ENCODE results near the gene PLXNB3.
A peak's percentile ranks its signal among the peaks of the same experiment; 100 is the strongest.

Gene PLXNB3

DNA sequence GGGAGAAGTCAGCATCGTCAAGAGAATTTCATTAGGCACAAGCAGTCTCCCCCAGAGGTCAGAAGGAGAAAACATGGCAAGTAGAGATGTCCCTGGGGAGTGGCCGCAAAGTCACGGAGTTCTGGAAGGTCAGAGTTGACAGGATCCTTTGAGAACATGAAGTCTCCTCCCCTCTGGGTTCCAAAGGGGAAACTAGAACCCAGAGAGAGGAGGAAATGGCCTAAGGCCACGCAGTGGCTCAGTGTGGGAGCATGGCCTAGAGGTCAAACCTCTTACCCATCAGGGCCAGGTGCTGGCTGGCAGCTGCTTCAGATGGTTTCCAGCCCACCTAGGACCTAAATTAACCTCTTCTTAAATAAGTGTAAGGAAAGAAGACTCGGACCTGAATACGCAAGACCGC is 29.2 kb downstream of the PLXNB3 start:
- DNase-seq (ENCODE audit: low read depth), result no peak

DNA sequence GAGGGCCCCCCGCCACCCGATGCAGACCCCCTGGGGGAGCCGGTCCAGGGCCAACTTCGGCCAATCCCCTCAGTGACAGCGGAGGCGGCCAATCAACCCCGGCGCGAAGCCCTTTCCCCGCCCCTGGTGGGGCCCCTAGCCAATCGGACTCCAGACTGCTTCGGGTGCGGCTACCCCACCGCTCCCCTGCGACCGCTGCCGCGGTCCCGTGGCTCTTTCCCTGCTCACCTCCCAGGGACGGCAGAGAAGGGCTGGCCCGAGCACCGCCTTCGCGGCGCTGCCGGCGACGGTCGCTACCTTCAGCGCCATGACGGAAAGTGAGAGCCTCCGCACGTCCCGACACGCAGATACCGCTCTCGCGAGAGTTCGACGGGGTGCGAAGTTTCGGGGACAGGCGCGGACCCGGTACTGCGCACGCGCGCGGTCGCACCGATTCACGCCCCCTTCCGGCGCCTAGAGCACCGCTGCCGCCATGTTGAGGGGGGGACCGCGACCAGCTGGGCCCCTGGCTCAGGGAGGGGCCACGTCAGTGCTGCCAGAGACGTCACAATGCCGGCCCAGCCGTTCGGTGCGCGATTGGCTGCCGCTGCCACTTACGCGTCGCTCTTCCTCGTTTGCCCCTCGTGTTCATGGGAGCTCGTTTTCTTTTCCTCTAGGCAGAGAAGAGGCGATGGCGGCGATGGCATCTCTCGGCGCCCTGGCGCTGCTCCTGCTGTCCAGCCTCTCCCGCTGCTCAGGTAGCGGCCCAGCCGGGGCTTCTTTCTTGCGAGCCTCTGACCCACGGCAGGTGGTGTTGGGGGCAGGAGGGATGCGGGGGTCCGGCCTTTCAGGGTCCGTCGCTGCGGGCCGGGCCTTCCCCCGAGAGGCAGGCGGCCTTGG is 30.2 kb downstream of the PLXNB3 start, which contains the start of the genes IDH3G and SSR4:
Gene IDH3G (minus strand): TSS at position 358 of the 879 bp plus-strand sequence. CDS start 49 bp downstream, at position 309.
Gene SSR4 (plus strand): TSS at position 651 of the 879 bp plus-strand sequence. CDS start 20 bp downstream, at position 671.
- peak; percentile 90 for DNase-seq (ENCODE audit: low read depth)

DNA sequence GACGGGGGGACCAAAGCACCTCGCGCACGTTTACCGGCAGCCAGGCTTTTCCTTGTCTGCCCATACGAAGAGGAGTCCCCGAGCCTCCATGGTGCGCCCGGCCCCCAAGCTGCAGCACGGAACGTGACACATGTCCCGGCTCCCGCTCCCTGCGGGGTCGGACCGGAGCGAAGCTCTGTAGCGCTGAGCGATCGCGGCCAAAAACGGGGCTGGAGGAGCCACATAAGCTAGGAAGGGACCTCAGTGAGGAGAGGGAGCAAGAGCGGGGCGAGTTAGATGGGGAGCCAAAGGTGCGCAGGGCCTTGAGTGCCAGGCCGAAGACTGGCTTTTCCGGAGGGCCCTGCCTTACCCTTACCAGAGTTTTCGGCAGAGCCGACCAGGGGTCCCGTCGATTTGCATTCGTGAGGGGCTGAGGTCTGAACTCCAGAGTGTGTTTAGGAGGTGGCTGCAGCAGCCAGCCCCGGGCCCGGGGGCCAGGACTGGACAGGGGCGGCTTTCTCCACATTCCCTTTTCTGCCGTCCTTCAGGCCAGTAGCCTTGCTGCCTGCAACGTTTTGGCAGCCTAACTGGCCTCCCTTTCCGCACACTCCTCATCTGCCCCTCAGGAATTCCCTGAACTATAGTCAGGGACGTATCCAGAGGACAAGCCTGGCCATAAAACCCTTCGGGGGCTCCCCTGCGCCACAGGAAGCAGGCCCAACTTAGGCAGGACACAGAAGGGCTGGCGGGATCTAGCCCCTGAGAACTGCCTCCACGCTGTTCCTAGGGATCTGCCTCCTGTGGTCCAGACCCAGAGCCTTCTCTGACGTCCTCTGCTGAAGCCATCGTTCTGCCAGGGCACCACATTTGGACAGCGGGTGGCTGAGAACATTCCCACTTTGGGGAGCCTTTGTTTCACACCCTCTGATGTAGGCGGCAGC is 31.1 kb downstream of the PLXNB3 start:
- no peak for DNase-seq (ENCODE audit: low read depth)

DNA sequence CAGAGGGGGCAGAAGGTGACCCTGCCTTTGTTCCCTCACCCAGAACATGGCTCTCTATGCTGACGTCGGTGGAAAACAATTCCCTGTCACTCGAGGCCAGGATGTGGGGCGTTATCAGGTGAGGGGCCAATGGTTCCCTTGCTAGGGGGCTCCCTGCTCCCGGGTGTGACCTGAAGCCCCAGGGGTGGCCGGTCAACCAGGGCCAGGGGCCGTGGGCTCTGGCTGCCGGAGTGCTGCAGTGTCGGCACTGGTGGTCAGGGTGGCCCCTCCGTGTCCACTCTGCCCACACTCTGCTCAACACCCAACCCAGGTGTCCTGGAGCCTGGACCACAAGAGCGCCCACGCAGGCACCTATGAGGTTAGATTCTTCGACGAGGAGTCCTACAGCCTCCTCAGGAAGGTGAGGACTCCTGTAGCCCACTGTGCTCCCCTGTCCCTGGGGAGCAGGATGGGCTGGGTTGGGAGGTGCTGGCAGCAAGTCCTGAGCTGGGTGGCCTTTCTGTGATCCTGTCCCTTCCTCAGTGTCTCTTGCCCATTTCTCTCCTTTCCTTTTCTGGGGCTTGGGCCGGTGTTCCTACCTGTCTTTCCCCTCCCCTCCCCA is 33.5 kb downstream of the PLXNB3 start:
- no peak for DNase-seq (ENCODE audit: low read depth)

DNA sequence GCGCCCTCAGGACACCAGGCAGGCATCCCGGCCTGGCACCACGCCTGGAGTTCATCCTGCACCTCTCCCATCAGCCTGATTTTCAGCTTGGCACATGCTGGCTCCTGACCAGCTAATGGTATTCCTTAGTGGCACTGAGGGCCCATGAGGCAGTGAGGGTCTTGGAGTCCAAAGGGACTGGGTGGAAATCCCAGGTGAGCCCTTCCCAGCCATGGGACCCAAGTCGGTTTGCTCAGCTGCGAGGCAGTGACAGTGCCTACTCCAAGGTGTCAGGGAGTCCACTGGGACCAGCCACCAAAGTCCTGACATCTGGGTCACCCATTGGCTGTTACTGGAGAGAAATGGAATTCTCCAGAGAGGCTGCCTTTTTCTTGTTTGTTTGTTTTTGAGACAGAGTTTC is 35.3 kb downstream of the PLXNB3 start:
- no peak for DNase-seq (ENCODE audit: low read depth)

DNA sequence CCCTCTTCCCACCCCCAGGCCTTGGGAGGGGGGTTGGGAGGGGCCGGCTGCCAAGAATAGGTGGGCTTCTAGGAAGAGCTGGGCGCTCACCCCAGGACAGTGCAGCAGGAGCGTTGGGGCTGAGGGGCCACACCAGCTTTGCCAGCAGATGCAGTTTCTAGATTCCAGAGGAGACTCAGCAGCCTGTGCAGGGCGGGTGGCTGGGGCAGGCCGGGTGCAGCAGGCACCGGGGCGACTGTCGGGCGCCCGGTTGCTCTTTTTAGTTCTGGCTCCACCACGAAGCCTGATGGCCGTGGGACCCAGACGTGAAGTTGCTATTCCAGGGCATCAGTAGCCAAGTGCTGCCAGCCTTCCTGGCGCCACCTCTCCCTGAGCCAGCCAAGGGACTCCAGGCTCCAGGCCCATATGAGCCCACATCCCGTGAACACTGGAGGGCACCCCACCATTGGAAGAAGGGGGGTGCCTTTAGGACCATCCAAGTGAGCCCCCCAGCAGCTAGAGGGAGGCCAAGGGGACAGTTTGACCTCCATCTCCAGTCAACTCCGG is 36.2 kb downstream of the PLXNB3 start:
- DNase-seq (ENCODE audit: low read depth), result no peak

DNA sequence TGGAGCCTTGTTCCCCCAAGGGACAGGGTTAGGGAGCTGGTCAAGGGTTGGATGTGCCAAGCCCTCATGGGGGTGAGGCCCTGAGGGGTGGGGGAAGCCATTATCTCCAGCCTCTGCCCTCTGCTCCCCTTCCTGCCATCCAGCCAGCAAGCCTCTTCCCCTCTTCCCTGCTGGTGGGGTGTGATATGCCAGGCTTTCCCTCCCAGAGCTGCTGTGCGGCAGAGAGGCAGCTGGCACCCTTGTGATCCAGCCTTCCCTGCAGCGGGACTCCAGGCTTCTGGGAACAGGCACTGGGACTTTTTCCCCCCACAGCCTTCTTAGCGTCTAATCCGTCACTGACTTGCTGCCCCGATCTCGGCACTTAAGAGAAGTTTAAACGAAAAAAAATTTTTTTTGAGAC is 36.7 kb downstream of the PLXNB3 start:
- DNase-seq (ENCODE audit: low read depth), result no peak

DNA sequence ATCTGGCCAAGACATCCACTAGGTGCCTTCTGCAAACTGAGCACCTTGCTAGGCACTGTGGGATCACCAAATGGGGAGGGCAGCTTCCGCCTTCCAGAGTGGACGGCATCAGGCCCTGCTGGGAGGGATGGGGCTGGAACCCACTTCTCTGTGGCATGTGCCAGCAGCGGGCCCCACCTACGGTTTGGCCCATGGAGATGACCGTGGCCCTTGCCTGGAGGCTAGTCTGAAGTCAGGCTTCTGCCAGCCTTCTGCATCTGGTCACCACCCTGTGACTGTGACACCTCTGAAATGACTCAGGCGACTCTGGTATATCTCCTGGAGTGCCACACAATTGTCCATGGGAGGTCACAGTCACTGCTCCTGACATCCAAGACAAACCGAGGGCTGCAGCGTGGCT is 37.6 kb downstream of the PLXNB3 start:
- DNase-seq (ENCODE audit: low read depth), result no peak

DNA sequence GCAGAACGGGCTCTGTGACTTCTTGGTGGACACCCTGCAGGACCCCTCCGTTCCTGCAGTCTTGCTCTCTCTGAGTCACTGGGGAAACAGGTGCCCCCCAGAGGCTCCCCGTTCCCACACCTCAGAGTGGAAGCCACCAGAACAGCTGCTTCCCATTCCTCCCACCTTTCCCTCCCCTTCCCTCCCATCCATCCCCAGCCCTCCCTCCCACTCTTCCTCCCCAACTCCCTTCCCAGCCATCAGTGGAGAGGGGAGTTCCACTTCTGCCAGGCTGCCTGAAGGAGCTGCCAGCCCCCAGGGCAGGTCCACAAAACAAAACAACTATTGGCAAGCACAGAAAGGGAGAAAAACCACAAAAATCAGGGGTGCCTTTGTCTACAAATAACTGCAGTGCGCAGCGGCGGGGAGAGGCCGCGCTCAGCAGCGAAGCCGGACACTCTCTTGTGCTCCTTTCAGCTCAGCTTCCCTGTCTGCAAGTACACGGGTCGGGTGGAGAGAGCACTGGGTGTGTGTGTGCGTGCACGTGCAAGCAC is 38.5 kb downstream of the PLXNB3 start:
- DNase-seq (ENCODE audit: low read depth), result no peak

DNA sequence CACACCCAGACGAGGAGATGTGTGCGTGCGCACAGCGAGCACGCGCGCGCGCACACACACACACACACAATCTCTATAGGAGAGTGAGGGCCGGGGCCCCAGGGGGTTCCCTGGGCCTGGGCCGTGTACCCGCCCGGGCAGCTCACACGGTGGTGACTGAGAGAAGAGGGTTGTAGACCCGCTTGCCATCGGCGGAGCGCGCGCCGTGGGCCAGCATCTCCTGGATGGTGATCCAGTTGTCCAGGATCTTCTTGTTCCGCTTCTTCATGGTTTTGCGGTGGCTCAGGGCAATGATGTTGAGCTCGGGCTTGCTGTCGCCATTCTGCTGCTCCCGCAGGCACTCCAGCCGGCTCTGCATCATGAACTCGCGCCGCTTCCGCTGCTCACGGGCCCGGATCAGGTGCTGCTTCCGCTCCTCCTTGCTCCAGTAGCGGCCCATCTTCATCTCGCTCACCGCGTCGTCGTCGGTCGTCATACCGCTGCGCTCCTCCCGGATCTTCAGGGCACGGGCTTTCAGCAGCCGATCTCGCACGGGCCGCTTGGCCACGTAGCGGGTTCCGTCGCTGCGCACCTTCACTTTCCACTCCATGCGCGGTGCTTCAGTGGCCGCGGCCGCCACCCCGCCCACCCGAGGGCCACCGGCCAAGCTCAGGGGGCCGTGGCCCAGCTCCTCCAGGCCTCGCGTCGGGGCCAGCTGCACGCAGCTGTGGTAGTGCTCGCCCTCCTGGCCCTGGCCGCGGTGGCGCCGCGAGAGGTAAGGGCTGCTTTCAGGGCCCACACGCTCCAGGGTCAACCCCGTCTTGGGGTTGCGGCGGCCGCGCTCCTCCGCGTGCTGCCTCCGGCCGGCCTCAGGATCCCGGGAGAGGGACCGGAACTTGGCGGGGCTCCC is 39.4 kb downstream of the PLXNB3 start:
- no peak for DNase-seq (ENCODE audit: low read depth)

DNA sequence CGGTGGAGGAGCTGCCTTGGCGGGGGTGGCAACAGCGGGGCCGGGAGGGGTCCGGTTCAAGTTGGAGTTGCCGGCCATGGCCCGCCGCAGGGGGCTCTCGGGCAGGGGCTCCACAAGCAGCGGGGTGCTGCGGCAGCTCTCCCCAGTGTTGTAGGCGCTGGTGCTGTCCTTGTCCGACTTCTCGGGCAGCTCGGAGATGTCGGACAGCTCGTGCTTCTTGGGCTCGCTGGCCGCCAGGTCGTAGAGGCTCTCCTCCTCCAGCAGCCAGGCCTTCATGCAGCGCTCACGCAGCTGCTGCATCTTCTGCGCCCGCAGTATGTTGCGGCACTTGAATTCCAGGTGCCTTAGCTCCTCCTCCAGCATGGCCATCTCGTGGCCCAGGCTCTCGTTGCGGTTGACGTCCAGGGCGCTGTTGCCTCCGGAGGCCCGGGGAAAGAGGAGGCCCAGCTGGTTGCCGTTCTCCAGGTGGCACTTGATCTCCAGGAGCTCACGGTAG is 40.1 kb downstream of the PLXNB3 start:
- DNase-seq (ENCODE audit: low read depth), result no peak

DNA sequence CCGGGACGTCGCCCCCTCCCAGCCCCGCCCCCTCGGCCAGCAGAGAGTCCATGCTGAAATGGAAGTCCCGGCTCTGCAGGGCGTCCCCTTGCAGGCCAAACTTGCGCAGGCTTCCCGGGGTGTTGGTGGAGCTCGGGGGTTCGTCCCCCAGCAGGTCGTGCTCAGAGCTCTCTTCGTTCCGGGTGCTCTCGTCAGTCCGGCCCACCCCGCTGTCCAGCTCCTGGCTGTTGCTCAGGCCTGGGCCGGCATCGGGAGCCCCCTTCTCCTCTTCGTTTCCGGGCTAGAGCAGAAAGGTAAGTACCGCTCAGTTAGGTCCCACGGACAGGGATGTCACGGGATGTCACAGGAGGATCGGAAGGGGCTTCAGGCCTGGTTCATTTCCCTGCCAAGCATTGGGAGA is 40.6 kb downstream of the PLXNB3 start:
- DNase-seq (ENCODE audit: low read depth), result no peak

DNA sequence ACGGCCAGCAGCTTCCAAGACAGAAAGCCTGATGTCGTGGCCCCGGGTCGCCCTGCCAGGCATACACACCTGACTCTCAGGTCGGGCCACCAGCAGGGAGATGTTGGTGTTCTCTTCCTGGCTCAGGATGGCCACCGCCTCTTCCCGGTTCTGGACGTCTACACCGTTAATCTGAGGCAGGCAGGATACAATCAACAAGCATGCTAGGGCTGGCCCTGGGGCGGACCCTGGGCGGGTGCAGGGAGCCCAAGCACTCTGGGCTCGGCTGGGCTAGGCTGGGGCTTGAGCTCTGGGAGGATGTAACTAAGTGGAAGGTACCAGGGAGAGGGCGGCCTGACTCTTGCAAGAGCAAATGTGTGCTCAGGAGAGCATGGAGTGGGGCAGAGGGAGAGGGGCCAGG is 41.4 kb downstream of the PLXNB3 start:
- DNase-seq (ENCODE audit: low read depth), result no peak

DNA sequence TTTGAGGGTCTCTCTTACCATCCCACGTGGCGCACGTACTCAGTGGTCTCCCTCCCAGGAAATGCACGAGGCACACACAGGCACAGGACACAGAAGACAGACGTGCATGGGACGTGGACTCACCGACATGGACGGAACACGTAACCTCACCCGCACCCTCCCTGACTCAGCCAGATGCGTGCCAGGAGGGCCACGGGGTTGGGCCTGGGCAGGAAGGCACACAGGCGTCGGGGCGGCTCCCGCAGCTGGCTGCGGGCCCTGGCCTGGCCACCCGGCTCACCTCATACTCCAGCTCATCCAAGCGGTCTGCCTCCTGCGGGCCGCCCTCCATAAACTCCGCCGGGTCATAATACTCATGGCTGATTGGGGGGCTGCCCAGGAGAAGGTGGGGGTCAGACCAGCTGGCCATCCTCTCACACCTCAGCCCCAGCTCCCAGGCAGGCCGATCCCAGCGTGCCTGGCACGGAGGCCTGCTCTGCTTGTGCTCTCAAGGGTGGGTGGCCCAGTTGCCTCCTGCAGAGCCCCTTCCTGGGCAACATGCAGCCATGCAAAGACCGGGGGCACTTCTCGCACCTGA is 43.0 kb downstream of the PLXNB3 start:
- DNase-seq (ENCODE audit: low read depth), result no peak

DNA sequence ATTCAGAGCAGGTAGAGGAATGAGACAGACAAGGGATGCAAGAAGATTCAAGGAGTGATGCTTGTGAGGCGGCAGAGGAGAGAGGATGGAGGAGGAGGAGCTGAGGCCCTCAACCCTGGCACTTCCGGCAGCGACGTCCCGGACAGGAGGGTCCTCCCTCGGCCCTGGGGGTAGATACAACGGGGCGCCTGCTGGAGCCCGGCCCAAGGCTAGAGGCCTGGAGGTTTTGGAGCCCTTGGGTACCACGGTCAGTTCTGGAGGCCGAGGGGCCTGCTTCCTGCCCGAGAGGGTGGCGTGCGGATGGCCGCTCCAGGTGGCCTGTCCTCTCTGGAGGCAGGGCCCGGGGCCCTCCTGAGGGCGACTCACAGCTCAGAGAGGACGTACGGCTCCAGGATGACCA is 43.9 kb downstream of the PLXNB3 start:
- no peak for DNase-seq (ENCODE audit: low read depth)

DNA sequence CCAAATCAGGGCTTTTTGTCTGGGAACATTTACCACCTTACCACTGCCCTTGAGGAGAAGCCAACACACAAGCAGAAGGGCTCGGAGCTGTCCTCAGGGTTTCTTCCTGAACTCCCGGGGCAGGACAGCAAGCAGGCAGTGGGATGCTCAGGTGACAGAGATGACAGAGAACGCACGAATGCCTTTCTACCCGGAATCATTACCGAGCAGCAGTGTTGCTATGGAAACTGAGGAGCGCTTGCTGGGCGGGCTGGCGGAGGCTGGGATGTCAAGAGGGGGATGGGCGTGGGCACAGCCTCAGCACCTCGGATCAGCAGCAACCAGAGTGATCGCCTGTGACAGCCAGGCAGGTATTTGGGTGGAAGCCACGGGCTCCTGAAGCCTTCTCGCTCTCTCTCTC is 48.2 kb downstream of the PLXNB3 start:
- DNase-seq (ENCODE audit: low read depth), result no peak

DNA sequence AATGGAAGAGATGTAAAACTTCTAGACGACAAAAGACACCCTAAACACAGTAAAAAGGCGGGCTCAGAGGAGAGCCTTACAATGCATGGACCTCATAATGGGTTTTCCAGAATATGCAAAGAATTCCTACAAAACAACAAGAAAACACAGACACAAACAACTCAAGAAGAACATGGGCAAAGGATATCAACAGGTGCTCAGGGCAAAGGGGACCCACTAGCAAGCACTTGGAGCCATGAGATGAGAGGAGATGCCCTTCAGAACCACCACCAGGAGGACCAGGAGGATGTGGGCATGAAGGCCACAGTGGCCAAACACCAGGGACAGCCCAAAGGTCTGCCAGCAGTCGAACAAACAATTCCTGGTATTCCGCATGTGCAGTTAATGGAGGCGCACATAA is 49.1 kb downstream of the PLXNB3 start:
- DNase-seq (ENCODE audit: low read depth), result no peak

DNA sequence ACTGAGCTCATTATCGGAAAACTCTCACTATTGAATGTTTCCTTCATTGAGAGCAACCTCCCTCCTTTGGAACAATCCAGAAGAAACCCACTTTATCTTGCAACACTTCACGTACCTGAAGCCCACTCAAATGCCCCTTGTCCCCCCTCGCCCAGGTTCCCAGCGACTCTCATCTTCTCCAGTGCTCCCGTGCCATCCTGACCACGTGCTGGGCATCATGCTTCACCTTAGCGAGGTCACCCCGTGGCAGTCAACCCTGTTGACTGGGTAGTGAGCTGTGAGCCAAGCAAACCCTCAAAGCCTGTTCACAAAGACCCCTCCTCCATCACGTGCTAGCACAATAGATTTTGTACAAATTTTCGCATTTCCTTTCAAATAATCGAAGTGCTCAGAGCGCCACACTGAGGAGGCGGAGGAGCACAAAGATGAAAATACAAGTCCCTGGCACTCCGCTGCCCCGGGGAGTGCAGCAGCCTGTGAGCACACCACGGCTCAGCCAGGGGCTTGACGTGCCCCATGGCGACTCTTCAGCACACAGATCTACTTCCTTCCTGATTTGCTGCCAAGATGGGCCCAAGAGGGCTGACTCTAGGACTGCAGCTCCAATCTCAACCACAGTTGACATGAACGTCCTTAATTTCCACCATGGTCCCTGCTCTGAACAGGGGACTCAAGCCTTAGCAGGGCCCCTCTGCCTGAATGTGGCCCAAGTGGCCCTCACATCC is 50.7 kb downstream of the PLXNB3 start:
- no peak for DNase-seq (ENCODE audit: low read depth)

DNA sequence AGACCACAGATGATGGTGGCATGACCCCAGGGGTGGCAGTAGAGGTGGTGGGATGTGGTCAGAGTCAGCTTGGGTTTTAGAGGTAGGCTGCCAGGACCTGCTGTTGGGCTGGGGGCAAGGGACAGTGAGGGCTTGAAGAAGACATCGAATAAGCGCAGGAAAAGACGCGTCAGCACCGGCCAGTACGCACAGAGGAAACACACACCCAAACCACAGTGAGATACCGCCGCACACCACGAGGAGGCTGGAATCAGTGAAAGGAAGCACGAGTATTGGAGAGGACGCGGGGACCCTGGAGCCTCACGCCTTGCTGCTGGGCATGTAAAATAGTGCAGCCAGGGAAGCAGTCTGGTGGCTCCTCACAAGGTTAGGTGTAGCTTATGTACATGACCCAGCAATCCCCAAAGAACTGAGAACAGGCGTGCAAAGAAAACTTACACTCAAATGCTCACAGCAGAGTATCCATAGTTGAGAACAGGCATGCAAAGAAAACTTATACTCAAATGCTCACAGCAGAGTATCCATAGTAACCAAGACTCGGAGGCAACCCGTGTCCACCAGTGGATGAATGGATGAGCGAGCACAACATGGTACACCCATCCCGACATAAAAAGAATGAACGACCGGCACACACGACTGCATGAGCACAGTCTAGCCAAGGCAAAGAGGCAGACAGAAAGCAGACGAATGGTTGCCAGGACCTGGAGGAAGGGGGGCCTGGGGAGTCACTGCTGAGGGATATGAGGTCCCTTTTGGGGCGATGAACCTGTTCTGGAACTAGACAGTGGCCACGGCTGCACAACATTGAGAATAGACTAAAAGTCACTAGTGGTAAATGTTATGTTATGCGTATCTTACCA is 53.0 kb downstream of the PLXNB3 start:
- DNase-seq (ENCODE audit: low read depth), result peak; percentile 15
